AML-193 (cell line): ENCODE results near the gene TPM4.
A peak's percentile ranks its signal among the peaks of the same experiment; 100 is the strongest.

Experiments
- DNase-seq, 2 experiments: peaks; one replicate each; lab custom pipeline; 2025; lab: John Stamatoyannopoulos, UW

The TPM4 gene

DNA sequence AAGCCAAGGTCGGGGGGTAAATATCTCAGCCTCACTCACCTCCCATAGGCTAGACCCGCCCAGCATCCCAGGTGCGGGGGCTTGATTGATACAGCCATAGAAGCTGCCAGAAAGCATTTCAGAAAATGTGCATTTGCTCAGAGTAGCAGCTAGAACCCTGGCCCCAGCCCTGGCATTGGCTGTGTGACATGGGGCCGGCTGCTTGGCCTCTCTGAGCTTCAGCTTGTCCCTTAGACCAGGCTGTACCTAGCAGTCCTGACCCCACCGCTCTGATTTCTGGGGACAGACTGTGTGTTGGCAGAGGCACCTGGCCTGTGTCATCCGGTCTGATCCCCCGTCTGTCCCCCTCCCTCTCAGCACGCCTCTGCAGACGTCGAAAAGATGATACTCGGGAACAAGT is 50.8 kb downstream of the TPM4 start:
- DNase-seq: no peak

DNA sequence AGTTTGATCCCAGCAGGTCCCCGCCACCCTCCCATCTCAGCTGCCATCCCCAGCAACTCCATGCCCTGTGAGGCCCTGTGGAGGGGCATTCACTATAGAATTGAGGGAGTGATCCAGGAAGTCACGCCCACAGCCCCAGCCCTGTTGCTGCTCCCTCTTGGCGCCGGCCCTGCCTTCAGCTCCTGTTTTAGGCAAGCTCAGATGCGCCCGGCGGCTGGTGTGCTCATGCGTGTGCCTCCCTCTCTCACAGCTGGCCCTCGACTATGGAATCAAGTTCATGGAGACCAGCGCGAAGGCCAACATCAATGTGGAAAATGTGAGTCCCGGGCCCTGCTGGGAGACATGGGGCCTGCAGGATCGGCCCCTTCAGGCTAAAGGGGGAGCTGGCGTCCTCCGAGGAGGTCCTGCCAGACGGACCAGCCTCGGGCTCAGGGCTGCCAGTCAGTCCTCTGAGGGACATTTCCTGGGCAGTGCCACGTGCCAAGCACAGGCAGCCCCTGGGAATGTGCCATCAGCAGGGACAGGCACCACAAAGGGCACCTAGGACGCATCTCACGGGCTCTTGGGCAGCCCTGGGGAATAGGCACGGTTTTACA is 51.6 kb downstream of the TPM4 start:
- no peak for DNase-seq

DNA sequence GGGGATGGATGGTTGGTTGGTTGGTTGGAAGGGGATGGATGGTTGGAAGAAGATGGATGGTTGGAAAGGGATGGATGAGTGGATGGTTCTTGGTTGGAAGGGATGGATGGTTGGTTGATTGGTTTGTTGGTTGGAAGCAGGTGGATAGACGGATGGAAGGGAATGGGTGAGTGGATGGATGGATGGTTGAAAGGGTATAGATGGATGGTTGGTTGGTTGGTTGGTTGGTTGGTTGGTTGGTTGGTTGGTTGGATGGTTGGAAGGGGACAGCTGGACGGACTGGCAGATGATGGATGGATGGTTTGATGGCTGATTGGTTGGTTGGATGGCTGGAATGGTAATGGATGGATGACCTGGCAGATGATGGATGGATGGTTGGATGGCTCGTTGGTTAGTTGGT is 55.4 kb downstream of the TPM4 start:
- DNase-seq: no peak

DNA sequence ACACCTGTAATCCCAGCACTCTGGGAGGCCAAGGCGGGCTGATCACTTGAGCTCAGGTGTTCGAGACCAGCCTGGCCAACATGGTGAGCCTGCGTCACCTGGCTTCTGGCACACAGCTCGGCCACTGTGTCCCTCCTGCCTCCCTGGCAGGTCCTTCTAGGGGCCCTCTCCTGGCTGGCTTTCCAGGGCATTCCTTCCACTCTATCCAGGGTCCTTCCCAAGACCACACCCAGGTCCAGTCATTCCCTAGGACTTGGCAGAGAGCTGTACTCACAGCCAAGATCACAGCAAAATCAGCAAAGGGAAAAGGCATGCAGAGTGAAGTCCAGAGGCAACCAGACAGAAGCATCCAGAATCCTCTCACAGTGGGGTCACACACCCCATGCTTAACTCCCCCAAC is 57.5 kb downstream of the TPM4 start:
- DNase-seq: no peak

DNA sequence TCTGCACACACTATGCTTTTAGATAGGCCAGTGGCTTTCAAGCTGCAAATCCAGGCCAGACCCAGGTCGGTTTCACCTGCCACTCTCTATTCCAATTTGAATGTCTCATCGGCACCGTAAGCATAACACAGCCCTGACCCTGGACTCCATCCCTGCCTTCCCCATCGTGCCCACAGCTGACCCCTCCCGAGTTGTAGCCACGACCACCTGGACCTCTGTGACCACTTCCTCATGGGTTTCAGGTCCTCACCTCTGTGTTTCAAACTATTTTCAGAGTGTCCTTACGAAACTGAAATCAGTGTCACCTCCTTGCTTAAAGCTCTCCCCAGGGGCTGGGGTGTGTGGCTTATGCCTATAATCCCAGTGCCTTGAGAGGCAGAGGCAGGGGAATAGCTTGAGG is 58.2 kb downstream of the TPM4 start:
- DNase-seq: no peak

DNA sequence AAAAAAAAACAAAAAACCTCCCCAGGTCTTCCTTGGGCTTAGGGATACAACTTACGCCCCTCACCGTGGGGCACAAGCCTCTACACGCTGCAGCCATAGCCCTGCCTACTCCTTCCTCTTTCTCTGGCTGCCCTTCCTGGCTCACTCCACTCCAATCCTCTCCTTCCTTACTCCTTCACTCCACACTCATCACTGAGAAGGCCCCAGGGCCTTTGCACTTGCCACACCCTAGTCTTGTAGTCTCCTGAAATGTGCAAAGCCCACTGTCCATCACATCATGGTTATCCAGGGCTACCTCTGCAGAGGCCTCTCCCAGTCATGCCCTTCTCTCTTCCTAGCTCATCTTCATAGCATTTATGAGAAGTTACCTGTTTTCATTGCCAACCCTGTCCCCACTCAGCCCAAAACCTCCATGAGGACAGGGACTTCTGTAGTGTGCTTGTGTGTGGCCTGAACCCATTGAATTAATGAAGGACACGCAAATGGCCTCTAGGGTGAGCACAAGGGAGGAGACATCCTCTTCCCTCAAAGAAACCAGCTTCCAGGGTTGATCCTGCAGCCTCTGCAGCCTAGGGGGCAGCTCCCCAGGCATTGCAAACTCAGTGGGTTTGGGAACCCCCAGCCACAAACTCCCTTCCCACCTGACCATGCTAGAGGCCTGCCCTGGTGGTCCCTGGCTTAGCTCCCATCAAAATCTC is 59.3 kb downstream of the TPM4 start:
- no peak for DNase-seq

DNA sequence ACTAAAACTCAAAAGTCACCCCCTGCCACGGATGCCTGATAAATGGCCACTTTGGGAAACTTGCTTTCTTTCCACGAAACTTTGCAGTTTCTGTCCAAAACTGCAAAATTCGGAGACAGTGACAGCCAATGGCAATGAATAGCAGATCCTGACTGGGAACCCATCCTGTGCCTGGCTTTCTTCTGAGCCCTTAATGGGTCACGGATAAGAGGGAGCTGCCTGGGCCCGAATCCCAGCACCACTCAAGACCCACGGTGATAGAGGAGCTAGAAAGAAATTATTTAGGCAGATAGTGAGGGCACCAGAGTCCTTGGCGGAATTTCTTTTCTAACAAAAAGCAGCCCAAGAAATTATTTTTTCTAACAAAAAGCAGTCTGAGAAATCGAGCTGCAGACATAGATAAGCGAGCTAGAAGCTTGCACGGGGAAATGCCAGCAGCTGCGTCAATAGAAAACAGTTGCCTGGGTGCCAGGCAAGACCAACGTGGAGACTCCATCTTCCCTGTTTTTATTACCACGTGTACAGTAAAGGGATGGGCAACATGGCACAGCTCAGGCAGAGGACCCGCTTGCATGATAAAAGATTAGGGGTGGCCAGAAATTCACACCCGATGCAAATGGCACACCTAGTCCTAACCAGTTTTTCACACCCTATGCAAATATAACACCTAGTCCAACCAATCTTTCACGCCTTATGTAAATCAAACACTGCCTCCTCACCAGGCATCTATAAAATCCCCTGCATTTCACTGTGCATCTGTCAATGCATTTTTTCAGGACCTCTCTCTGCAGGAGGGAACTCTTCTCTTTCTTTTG is 60.1 kb downstream of the TPM4 start:
- DNase-seq: no peak

DNA sequence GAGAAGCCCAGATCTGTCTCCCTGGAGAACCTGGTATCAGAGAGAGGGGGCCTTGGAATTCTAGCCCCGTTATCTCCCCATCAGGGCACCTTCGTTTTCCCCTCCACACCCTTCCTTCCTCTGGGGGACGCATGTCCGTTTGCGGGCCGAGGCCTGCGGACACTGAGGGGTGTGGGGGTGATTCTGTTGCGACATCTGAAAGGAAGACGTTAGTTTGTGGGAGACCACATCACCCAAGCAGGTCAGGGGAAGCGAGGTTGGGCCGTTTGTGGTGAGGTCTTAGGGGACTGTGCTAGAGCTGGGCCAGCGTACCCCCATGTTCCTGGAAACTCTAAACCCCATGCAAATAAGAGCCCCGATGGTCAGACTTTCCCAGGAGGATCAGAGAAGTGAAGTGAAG is 63.5 kb downstream of the TPM4 start:
- peak; percentile 97 to 98 for DNase-seq

DNA sequence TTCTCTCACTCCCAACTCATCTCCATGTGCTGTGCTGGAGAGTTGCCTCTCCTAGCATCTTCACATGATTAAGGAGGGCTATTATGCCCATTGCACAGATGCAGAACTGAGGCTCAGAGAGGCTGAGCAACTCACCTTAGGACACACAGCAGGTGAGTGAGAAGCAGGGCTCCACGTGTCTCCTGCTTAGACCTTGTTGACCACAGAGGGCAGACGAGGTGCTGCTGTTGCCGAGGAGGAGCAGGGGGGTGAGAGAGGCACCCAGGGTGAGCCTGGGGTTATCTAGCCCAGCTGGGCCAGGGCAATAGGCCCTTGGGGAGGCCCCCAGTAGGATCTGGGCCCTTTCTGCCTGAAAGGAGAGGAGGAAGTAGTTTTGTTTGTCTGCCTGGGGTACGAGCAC is 64.7 kb downstream of the TPM4 start:
- DNase-seq: peak; percentile 70 to 75

DNA sequence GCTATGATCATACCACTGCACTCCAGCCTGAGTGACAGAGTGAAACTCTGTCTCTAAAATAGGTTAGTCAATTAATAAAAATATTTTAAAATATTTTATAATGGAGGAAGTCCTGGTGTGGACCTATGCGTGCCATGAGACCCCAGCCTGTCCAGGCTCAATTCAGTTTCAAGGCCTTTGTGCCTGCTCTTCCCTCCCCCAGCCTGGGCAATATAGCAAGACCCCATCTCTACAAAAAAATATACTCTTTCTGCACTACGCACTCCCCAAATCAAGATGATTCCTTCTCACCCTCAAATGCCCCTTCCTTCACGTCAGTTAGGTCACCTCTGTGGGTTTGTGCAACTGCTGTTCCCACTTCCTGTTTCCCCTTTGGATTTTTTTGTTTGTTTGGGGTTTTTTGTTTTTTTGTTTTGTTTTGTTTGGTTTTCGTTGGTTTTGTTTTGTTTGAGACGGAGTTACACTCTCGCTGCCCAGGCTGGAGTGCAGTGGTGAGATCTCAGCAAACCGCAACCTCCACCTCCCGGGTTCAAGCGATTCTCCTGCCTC is 65.8 kb downstream of the TPM4 start:
- DNase-seq: no peak

DNA sequence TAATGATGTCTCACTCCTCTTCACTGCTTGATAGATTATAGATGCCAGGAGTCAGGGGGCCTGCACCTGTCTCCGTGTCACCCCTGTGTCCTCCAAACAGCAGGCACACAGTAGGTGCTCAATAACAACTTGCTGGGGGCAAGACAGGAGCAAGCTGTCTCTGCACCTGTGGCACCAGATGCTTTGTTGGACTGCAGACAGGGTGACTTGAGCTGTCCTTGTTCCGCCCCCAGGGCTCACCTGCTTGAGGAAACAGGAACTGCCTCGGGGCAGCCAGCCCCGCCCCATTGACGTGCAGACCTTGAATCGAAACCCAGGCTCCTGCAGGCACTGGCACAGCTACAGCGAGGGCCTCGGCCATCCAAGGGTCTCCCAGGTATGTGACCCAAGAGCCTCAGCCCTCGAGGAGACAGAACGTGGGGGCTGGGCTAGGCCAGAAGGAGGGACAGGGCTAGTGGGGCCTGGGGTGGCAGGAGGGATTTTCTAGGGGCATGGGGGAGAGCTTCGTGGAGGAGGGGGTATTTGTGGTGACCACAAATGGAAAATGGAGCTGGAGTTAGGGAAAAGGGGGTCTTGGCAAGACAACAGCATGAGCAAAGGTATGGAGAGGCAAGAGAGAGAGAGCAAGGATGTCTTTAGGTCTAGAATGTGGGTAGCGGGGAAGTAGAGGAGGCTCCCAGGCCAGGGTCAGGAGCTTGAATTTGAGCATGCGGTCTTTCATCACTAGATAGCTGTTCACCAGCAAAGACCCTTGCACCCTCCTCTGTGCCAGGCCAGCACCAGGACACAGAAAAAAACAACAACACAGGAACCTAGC is 67.3 kb downstream of the TPM4 start, which contains the start of gene HSH2D:
TSS of gene HSH2D (plus strand) at position 287 of the 817 bp plus-strand sequence. CDS start 5,066 bp downstream, outside the sequence.
- DNase-seq: peak; percentile 65 to 69

DNA sequence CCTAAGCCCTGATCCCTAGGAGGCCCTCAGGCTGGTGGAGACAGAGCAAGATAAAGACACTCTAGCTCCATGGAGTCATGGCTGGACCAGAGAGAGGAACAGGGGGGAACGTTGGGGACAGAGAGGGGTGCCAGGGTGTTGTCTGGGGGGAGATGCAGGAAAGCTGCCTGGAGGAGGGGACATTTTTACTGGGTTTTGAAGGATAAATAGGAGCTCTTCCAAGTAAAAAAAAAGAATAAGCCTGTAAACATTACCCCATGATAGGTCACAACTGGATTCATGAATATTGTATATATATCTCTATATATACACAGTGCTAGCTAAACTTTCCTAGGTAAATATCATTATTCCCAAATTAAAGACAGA is 67.9 kb downstream of the TPM4 start:
- DNase-seq: no peak

DNA sequence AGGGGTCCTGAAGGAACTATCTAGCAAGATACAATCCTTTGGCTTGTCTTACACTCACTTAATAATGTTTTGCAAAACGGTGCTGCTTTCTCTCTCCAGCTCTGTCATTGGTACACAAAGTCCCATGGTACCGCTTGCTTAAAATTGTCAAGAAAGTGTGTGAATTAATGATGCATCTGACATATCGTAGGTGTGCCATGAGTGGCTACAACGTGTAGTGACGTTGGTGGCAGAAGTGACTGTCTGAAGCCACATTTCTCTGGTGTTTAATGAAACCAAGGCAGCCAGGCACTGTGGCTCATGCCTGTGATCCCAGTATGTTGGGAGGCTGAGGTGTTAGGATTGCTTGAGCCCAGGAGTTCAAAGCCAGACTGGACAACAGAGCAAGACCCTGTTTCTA is 69.8 kb downstream of the TPM4 start:
- no peak for DNase-seq

DNA sequence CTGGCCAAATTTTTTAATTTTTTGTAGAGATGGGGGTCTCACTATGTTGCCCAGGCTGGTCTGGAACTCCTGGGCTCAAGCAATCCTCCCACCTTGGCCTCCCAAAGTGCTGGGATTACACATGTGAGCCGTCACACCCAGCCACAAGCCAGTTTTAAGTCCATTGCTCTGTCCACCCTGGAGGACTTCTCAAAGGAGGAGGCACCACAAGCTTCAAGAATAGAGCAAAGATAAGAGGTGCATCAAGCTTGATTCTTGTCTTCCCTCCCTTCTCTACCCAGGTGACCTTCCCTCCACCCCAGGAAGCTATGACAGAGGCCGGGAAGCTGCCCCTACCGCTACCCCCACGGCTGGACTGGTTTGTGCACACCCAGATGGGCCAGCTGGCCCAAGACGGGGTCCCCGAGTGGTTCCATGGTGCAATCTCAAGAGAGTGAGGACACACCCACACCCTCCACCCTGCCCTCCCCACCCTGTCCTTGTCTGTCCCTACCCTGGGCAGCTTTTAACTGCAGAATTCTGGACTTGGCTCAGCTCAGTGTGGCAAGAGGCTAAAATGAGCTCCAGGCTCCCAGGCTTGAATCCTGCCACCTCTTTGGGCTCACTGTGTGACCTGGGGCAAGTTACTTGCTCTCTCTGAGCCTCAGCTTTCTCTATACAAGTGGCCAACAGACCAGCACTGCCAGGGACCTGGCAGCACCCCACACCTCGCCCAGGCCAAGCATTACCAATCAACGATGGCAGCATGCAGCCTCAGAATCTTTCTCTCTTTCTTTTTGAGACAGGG is 72.3 kb downstream of the TPM4 start:
- no peak for DNase-seq
